NT2/D1 (cell line): ENCODE measurements around the gene ZSCAN2.
"Not testable (repeated sequence)": the region's sequence is repeated elsewhere in the genome, so short reads cannot be mapped to it uniquely, and the experiment has no call there.

Experiments used
- DNase-seq: peaks from one replicate; pipeline ENCODE4 v3.0.0-alpha.2; 2011; ENCODE audit warnings: low read depth, low spot score
- H3K27me3 ChIP-seq: 2 replicates; pipeline ENCODE4 v1.6.0; 2011; ENCODE audit warnings: mild to moderate bottlenecking; ENCODE audit not compliant: insufficient read length, insufficient read depth
- H3K36me3 ChIP-seq: 2 replicates; pipeline ENCODE4 v1.6.1; 2011; ENCODE audit warnings: mild to moderate bottlenecking, low read length, mixed read lengths; ENCODE audit not compliant: insufficient read depth, insufficient read length
- H3K4me1 ChIP-seq: 2 replicates; pipeline ENCODE4 v1.5.1; 2011; ENCODE audit not compliant: insufficient read depth, insufficient read length
- H3K4me3 ChIP-seq: 2 replicates; pipeline ENCODE4 v1.5.1; 2011; ENCODE audit warnings: low read depth; ENCODE audit not compliant: insufficient read length
- H3K9ac ChIP-seq: 2 replicates; pipeline ENCODE4 v1.6.0; 2011; ENCODE audit warnings: low read depth; ENCODE audit not compliant: insufficient read length
- H3K9me3 ChIP-seq: 2 replicates; pipeline ENCODE4 v1.5.1; 2011; ENCODE audit warnings: mild to moderate bottlenecking, low read length; ENCODE audit not compliant: insufficient read depth
- SUZ12 ChIP-seq: IDR thresholded peaks from 2 replicates; pipeline ENCODE4 v1.6.1; 2011; ENCODE audit not compliant: insufficient read length, insufficient read depth; ENCODE audit errors: extremely low read depth
- YY1 ChIP-seq: IDR thresholded peaks from 2 replicates; pipeline ENCODE4 v1.6.1; 2011; ENCODE audit not compliant: insufficient read length, insufficient read depth
- ZNF274 ChIP-seq: IDR thresholded peaks from 2 replicates; pipeline ENCODE4 v1.6.1; 2011; ENCODE audit warnings: mild to moderate bottlenecking, low read depth, low read length

ZSCAN2 gene

DNA sequence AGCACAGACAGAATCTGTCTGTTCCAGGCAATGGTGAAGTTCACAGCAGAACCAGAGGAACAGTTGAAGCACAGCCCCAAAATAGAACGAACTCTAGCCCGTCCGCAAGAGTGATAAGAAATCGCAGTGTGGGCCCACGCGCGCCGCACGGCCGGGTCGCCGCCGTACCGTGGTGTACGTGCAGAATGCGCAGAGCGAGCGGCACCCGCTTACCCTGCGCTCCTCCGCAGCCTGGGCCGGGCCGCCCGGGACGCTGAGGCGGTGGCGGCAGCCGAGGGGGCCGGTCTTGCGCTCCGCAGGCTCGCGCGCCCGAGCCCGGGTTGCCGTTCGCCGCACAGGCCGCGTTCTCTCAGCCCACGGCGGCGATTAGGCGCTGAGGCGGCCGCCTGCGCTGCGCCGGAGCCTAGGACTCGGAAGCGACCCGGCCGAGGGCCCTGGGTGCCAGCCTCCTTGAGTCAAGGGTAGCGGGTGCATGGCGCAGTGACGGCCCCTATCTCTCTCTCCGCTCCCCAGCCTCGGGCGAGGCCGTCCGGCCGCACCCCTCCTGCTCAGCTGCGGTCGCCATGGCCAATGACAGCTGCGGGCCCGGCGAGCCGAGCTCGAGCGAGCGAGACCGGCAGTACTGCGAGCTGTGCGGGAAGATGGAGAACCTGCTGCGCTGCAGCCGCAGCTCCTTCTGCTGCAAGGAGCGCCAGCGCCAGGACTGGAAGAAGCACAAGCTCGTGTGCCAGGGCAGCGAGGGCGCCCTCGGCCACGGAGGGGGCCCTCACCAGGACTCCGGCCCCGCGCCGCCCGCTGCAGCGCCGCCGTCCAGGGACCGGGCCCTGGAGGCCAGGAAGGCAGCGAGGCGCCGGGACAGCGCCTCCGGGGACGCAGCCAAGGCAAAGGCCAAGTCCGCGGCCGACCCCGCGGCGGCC, 32.8 kb downstream of the ZSCAN2 start:
- Histone ChIP-seq H3K9me3 (no peaks in the 10 kb centered on the region), H3K4me3 (peak overlapping the region; percentile 54), H3K27me3 (peaks cover 45% of the 10 kb centered on the region), H3K36me3 (peaks cover 3% of the 10 kb centered on the region), H3K4me1 (peaks cover 8% of the 10 kb centered on the region), H3K9ac (peak overlapping the region; percentile 81)
- TF ChIP-seq SUZ12 (peak; percentile 66), YY1 (no peak), ZNF274 (no peak)
- DNase-seq = no peak

DNA sequence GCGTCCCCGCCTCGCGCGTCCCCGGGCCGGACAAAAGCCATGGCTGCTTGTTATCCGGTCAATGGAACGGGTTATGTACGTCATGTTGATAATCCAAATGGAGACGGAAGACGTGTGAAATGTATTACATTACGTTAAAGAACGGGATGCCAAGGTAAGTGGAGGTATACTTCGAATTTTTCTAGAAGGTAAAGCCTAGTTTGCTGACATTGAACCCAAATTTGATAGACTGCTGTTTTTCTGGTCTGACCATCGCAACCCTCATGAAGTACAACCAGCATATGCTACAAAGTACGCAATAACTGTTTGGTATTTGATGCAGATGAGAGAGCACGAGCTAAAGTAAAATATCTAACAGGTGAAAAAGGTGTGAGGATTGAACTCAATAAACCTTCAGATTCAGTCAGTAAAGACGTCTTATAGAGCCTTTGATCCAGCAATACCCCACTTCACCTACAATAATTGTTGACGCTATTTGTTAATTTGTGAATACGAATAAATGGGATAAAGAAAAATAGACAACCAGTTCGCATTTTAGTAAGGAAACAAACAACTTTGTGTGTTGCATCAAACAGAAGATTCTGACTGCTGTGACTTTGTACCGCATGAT, 33.5 kb downstream of the ZSCAN2 start:
- TF ChIP-seq ZNF274 (no peak), SUZ12 (no peak), YY1 (no peak)
- Histone ChIP-seq H3K9ac (peak overlapping the region; percentile 81), H3K4me3 (peak overlapping the region; percentile 54), H3K27me3 (peaks cover 45% of the 10 kb centered on the region), H3K9me3 (no peaks in the 10 kb centered on the region), H3K36me3 (peaks cover 3% of the 10 kb centered on the region), H3K4me1 (peaks cover 8% of the 10 kb centered on the region)
- DNase-seq = no peak

DNA sequence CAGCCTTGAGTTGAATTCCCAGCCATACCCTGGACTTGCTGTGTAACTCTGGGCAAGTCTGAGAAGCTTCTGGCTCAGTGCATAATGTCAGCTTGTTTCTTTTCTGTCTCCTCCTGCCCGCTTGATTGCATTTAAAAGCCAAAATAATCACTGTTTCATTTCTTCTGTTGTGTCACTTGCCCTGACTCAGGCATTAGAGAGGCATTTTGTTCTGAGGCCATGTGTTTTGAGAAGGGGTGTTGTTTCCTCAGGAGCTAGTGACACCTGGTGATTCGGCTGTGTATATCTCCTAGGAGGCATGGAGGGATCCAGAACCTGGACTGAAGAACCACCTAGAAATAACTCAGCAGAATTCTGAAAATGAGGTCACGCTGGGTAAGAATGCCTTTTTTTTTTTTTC, 37.3 kb downstream of the ZSCAN2 start:
- TF ChIP-seq ZNF274 = no peak
- Histone ChIP-seq H3K4me3 (no peak overlapping the region), H3K36me3 (peaks cover 34% of the 10 kb centered on the region), H3K27me3 (peaks cover 32% of the 10 kb centered on the region), H3K4me1 (peaks cover 3% of the 10 kb centered on the region), H3K9me3 (no peaks in the 10 kb centered on the region), H3K9ac (no peak overlapping the region)
- DNase-seq = peak; percentile 57

DNA sequence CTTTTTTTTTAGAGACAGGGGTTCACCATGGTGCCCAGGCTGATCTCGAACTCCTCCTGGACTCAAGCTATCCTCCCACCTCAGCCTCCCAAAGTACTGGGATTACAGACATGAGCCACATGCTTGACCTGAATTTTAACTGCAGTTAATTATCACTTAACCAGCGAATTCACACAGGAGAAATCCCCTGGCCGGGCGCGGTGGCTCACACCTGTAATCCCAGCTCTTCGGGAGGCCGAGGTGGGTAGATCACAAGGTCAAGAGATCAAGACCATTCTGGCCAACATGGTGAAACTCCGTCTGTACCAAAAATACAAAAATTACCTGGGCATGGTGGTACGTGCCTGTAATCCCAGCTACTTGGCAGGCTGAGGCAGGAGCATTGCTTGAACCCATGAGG, 41.1 kb downstream of the ZSCAN2 start:
- not testable (repeated sequence) for H3K4me1 ChIP-seq, H3K9ac ChIP-seq
- H3K36me3 ChIP-seq = peaks cover 62% of the 10 kb centered on the region

DNA sequence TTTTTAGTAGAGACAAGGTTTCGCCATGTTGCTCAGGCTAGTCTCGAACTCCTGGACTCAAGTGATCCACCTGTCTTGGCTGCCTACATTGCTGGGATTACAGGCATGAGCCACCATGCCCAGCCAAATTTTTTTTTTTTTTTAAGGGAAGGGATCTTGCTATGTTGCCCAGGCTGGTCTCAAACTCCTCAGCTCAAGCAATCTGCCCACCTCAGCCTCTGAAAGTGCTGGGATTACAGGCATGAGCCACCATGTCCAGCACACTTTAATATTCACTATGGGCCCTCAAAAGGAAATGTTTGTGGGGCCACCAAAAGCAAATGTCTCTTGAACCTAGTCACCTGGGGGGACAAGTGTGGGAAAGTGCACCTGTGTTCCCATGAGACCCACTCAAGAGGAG, 41.8 kb downstream of the ZSCAN2 start:
- not testable (repeated sequence) for H3K9me3 ChIP-seq, H3K27me3 ChIP-seq, H3K9ac ChIP-seq, DNase-seq, H3K4me1 ChIP-seq, H3K4me3 ChIP-seq
- H3K36me3 ChIP-seq = peaks cover 70% of the 10 kb centered on the region

More for the DNA sequence above, 41.1 kb downstream of the ZSCAN2 start:
- H3K4me3 ChIP-seq, DNase-seq, H3K27me3 ChIP-seq, H3K9me3 ChIP-seq: not testable (repeated sequence)

DNA sequence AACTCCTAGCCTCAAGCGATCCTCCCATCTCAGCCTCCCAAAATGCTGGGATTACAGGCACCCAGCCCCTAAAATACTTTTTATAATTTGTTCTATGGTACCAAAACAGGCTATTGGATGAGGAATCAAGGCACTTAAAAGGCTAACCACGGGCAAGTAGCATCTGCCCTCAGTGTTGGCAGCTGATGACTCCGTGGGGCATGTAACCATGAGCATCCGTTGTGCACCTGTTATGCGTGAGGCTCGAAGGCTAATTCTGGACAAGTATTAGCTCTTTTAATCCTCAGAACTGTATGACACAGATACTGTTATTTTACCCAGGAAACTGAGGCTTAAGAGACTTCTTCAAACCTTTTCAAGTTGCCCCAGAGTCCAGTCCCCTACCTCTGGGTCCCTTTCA, 43.0 kb downstream of the ZSCAN2 start:
- Histone ChIP-seq H3K36me3 (peaks cover 82% of the 10 kb centered on the region), H3K9ac (no peak overlapping the region), H3K27me3 (no peaks in the 10 kb centered on the region), H3K9me3 (no peaks in the 10 kb centered on the region), H3K4me1 (no peaks in the 10 kb centered on the region), H3K4me3 (no peak overlapping the region)
- TF ChIP-seq SUZ12 = no peak
- TF ChIP-seq ZNF274 = no peak
- no peak for TF ChIP-seq YY1
- no peak for DNase-seq

DNA sequence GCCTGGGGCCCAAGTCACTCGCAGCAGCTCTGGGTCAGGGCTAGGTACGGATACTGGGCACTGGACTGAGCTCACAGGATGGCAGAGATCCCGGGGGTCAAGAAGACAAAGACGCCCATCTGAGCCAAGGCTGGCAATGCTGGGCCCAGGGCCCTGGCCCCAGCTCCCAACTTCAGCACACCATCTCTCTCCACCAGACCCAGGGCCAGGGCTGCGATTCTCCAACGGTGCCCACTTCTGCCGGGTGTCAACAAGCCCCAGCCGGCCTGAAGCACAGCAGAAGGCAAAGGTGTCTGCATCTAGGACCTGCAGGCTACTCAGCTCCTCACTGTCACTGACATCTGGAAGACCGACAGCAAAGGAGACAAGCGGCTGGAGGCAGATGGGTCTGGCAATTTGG, 44.7 kb downstream of the ZSCAN2 start:
- Histone ChIP-seq H3K36me3 (peaks cover 83% of the 10 kb centered on the region), H3K4me3 (no peak overlapping the region), H3K9me3 (no peaks in the 10 kb centered on the region), H3K9ac (no peak overlapping the region), H3K27me3 (no peaks in the 10 kb centered on the region), H3K4me1 (no peaks in the 10 kb centered on the region)
- TF ChIP-seq YY1 (no peak), SUZ12 (no peak), ZNF274 (no peak)
- DNase-seq = no peak

DNA sequence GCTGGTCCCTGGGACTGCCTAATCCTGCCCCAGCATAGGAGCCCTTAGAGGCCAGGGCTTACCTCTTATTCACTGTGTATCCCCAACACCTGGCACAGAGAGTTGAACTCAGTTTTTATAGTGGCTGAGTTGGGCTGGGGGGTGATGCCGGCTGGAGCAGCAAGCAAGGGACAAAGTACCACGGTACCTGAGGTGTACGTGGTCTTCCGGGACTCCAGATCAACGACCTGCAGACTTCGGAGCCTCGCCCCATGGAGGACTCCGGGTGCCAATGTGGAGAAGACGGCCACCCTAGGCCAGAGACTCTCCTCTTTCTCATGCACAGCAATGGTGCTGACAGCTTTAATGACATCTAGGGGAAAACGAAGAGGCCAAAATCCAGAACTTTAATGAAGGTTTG, 45.2 kb downstream of the ZSCAN2 start:
- DNase-seq = no peak
- Histone ChIP-seq H3K27me3 (no peaks in the 10 kb centered on the region), H3K4me3 (no peak overlapping the region), H3K4me1 (no peaks in the 10 kb centered on the region), H3K36me3 (peaks cover 82% of the 10 kb centered on the region), H3K9me3 (no peaks in the 10 kb centered on the region), H3K9ac (no peak overlapping the region)
- TF ChIP-seq SUZ12 = no peak
- TF ChIP-seq ZNF274 = no peak
- TF ChIP-seq YY1 = no peak
